SJSA1 (cell line): ENCODE measurements around the gene RASGRP4. TPM values are rescaled to one million over a fixed set of nuclear protein-coding genes. Genes with fewer than 3 reads are reported as not detected.
"Not testable (repeated sequence)": the region's sequence is repeated elsewhere in the genome, so short reads cannot be mapped to it uniquely, and the experiment has no call there.

Experiments used
- DNase-seq, 2 experiments: peaks; one replicate each; pipeline ENCODE4 v3.0.0-alpha.2; 2015 to 2020; ENCODE audit warnings: low spot score in 2 of 2, low read depth in 1 of 2
- H3K27ac ChIP-seq: fragments of 250-450 bp; sonication (Bioruptor Pico); 2 replicates; pipeline ENCODE4 v1.5.1; 2020; ENCODE audit warnings: mild to moderate bottlenecking, moderate library complexity
- H3K27me3 ChIP-seq: fragments of 250-450 bp; sonication (Bioruptor Pico); replicated peaks from 2 replicates; pipeline ENCODE4 v1.5.1; 2020; ENCODE audit warnings: mild to moderate bottlenecking, moderate library complexity
- H3K36me3 ChIP-seq: fragments of 250-450 bp; sonication (Bioruptor Pico); 2 replicates; pipeline ENCODE4 v1.5.1; 2020; ENCODE audit warnings: mild to moderate bottlenecking
- H3K4me1 ChIP-seq: fragments of 250-450 bp; sonication (Bioruptor Pico); replicated peaks from 2 replicates; pipeline ENCODE4 v1.6.1; 2021; ENCODE audit warnings: mild to moderate bottlenecking
- H3K4me3 ChIP-seq: fragments of 250-450 bp; sonication (Bioruptor Pico); 2 replicates; pipeline ENCODE4 v1.5.1; 2020; ENCODE audit warnings: mild to moderate bottlenecking
- H3K9me3 ChIP-seq: fragments of 250-450 bp; sonication (Bioruptor Pico); replicated peaks from 2 replicates; pipeline ENCODE4 v1.5.1; 2020; ENCODE audit warnings: mild to moderate bottlenecking
- total RNA-seq: library from RNA; depleted of rRNA; stranded (reverse); fragments of >200 nt; shearing (Covaris generic); gene quantifications from 2 replicates; pipeline ENCODE4 v1.2.3, GENCODE V29; 2014

The RASGRP4 gene
- total RNA-seq, 1 experiment from 2014 or later: not detected

- DNase-seq: no peak
- no peaks in the 10 kb centered on the region for H3K4me1 ChIP-seq
Observed at GRCh38 chr19:38421856-38422255, 4.2 kb downstream of the RASGRP4 start.

GRCh38 chr19:38420935-38421334, 5.1 kb downstream of the RASGRP4 start:
- Histone ChIP-seq H3K9me3 (no peaks in the 10 kb centered on the region), H3K4me3 (no peak overlapping the region), H3K27me3 (peaks cover 28% of the 10 kb centered on the region; the same call in 1 of the 2 replicates), H3K27ac (no peak overlapping the region), H3K4me1 (no peaks in the 10 kb centered on the region), H3K36me3 (no peaks in the 10 kb centered on the region)
- no peak for DNase-seq

More at GRCh38 chr19:38421856-38422255, 4.2 kb downstream of the RASGRP4 start:
- Histone ChIP-seq H3K27me3 (peaks cover 28% of the 10 kb centered on the region; the same call in 1 of the 2 replicates), H3K4me3 (no peak overlapping the region), H3K27ac (no peak overlapping the region), H3K9me3 (no peaks in the 10 kb centered on the region), H3K36me3 (no peaks in the 10 kb centered on the region)

DNA sequence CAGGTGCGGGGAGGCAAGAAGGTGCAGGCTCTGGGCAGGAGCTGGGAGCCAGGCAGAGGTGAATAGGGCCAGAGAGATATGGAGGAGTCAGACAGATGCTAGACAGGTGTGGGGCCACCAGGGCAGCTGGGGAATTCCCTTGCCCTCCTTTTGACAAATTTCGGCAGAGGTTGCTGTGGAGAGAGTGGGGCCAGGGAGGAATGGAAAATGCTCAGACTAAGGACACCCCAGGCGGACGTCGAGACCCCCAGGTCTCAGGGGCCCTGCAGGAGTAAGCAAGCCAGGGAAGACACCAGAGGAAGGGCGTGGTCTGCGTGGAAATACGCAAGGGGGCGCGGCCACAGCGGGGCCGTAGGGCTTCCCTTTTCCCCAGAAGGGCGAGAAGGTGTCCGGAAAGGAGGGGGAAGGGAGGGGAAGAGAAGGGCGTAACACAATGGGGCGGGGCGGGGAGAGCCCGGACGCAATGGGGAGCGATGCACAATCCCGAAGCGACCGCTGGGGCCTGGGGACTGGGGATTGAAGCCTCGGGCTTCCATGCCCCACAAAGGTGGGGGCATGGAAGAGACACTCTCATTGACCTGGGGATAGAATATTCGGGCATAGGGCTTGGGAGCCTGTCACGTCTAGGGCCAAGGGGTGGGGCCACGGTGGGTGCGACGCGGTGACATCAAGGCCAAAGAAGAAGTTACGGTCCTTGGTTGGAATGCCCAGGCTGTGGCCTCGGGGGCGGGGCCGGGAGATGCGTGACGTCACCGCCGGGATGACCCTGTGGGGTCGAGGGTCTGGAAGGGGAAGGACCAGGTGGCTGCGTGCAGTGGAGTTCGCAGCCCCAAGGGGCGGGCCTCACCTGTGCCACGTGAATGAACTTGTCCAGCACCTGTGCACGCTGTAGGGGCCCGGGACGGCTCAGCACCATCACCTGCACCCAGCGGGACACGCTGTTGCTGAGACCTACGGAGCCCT, 8.2 kb downstream of the RASGRP4 start:
- no peak overlapping the region for H3K4me3 ChIP-seq
- no peaks in the 10 kb centered on the region for H3K36me3 ChIP-seq
- no peaks in the 10 kb centered on the region for H3K9me3 ChIP-seq
- H3K27me3 ChIP-seq: peaks cover 18% of the 10 kb centered on the region; the same call in 1 of the 2 replicates
- no peak for DNase-seq
- H3K27ac ChIP-seq: no peak overlapping the region
- no peaks in the 10 kb centered on the region for H3K4me1 ChIP-seq

DNA sequence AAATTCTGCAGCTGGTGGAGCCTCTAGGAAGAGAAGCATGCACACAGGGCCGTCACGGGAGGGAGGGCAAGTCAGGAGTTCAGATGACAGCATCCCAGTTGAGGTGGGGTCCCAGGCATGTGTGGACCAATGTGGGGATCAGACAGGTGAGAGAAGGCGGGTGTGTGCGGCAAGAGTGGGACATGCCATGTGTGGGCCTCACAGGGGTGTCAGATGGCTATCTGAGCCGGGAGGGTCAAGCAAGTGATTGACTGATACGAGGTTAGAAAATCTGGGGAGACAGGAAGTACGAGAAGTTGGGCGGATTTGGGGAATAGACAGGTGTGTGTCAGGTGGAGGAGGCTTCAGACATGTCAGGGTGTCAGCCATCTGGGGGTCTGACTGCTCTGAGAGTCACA, 8.9 kb downstream of the RASGRP4 start:
- H3K4me1 ChIP-seq: no peaks in the 10 kb centered on the region
- H3K9me3 ChIP-seq: no peaks in the 10 kb centered on the region
- H3K27me3 ChIP-seq: peaks cover 14% of the 10 kb centered on the region; the same call in 1 of the 2 replicates
- H3K27ac ChIP-seq: no peak overlapping the region
- no peak overlapping the region for H3K4me3 ChIP-seq
- no peaks in the 10 kb centered on the region for H3K36me3 ChIP-seq
- DNase-seq: no peak

GRCh38 chr19:38413416-38413815, 12.6 kb downstream of the RASGRP4 start:
- Histone ChIP-seq H3K4me1 (no peaks in the 10 kb centered on the region), H3K36me3 (no peaks in the 10 kb centered on the region), H3K27ac (no peak overlapping the region), H3K9me3 (no peaks in the 10 kb centered on the region), H3K4me3 (no peak overlapping the region), H3K27me3 (peaks cover 14% of the 10 kb centered on the region; the same call in 1 of the 2 replicates)
- no peak for DNase-seq

GRCh38 chr19:38412961-38413360, 13.1 kb downstream of the RASGRP4 start:
- H3K36me3 ChIP-seq: no peaks in the 10 kb centered on the region
- H3K27me3 ChIP-seq: peaks cover 10% of the 10 kb centered on the region; the same call in 1 of the 2 replicates
- H3K4me3 ChIP-seq: no peak overlapping the region
- H3K4me1 ChIP-seq: no peaks in the 10 kb centered on the region
- no peaks in the 10 kb centered on the region for H3K9me3 ChIP-seq
- no peak for DNase-seq
- H3K27ac ChIP-seq: no peak overlapping the region

DNA sequence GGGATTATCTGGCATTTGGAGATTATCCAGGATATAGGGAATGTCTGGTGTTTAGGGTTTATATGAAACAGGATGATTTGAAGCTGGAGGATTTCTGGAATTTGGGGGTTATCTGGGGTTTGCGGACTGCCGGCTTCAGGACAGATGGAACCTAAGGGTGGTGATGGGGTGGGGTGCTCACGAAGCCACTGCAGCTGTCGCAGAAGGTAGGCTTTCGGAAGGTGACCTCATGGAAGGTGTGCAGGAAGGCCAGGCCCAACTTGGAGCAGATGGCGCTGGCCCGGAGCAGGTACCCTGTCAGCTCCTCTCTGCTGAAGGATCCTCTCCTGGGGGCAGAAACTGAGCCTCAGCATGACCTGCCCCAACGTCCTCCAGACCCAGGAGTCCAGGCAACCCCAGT, 13.5 kb downstream of the RASGRP4 start:
- Histone ChIP-seq H3K4me1 (no peaks in the 10 kb centered on the region), H3K4me3 (no peak overlapping the region), H3K36me3 (no peaks in the 10 kb centered on the region), H3K27ac (no peak overlapping the region), H3K27me3 (peaks cover 5% of the 10 kb centered on the region; the same call in 1 of the 2 replicates), H3K9me3 (no peaks in the 10 kb centered on the region)
- no peak for DNase-seq

DNA sequence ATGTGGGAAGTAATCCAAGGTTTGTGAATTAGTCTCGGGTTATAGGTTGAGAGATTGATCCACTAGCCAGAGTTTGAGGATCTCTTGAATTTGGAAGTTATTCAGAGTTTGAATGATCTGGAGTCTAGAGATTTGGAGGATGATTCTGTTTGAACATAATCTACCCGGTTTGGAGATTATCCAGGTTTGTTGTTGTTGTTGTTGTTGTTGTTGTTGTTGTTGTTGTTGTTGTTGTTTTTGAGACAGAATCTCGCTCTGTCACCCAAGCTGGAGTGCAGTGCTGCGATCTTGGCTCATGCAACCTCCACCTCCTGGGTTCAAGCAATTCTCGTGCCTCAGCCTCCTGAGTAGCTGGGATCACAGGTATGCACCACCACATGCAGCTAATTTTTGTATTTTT, 14.1 kb downstream of the RASGRP4 start:
- not testable (repeated sequence) for H3K27me3 ChIP-seq, H3K4me3 ChIP-seq, DNase-seq, H3K9me3 ChIP-seq, H3K36me3 ChIP-seq, H3K27ac ChIP-seq, H3K4me1 ChIP-seq

DNA sequence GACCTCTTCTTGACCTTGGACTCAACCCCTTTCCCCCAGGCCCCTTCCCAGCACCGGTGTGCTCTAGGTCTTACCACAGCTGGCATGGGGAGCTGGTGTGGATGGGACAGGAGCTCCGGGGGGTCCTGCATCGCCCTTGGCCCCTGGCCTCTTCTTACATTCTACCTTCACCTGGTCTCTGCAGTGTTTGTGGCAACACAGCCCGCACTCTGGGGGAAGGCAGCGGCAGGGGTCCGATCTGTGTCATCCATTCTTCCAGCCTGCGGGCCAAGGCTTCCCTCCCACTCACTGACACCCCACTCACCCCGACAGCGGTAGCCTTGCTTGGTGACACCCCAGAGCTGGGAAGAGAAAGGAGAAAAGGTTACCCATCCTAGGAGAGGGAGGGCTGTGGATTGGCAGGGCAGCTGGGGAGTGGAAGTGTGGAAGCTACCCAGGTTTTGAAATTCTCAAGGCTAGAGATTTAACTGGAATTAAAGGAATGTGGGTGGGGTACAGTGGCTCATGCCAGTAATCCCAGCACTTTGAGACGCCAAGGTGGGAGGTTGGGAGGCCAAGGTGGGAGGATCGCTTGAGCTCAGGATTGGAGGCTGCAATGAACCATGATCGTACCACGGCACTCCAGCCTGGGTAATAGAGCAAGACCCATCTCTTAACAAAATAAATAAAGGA, 14.8 kb downstream of the RASGRP4 start:
- Histone ChIP-seq H3K36me3 (no peaks in the 10 kb centered on the region), H3K4me1 (no peaks in the 10 kb centered on the region), H3K4me3 (no peak overlapping the region), H3K27me3 (0 out of 2 replicates have a peak, but pooled peaks cover 3% of the 10 kb centered on the region), H3K27ac (no peak overlapping the region), H3K9me3 (no peaks in the 10 kb centered on the region)
- DNase-seq: no peak

DNA sequence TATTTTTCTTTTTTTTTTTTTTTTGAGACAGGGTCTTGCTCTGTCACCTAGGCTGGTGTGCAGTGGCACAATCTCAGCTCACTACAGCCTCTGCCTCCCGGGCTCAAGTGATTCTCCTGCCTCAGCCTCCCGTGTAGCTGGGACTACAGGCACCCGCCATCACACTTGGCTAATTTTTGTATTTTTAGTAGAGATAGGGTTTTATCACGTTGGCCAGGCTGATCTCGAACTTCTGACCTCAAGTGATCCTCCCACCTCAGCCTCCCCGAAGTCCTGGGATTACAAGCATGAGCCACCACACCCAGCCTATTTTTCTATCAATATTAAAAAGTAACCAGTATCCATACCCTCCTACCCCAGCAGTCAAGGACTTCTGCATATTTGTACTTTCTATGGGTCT, 15.6 kb downstream of the RASGRP4 start:
- not testable (repeated sequence) for H3K4me3 ChIP-seq, H3K27me3 ChIP-seq, H3K9me3 ChIP-seq, DNase-seq, H3K4me1 ChIP-seq, H3K27ac ChIP-seq, H3K36me3 ChIP-seq

- H3K36me3 ChIP-seq: 0 out of 2 replicates have a peak, but pooled peaks cover 2% of the 10 kb centered on the region
- no peaks in the 10 kb centered on the region for H3K4me1 ChIP-seq
- no peaks in the 10 kb centered on the region for H3K9me3 ChIP-seq
- no peak overlapping the region for H3K4me3 ChIP-seq
- no peak for DNase-seq
- no peak overlapping the region for H3K27ac ChIP-seq
- 0 out of 2 replicates have a peak, but pooled peaks cover 3% of the 10 kb centered on the region for H3K27me3 ChIP-seq
Observed at GRCh38 chr19:38409631-38410133, 16.3 kb downstream of the RASGRP4 start.

DNA sequence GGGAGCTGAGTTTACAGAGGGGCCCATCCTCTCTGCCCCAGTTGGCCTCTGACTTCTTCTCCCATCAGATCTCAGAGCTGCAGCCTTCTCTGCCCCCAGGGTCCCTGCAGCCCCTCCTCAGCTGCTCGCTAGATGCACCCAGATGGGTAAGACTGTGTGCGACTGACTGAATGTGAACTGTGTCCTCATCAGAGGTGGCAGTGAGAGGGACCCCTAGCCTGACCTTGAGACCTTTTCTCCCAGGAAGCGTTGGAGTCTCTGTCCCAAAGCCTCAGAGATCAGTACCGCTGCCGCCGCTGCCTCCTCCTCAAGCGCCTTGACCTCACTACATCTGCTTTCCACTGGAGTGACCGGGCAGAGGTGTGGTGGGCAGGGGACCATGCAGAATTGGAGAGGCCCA, 20.7 kb downstream of the RASGRP4 start:
- Histone ChIP-seq H3K4me3 (no peak overlapping the region), H3K9me3 (no peaks in the 10 kb centered on the region), H3K36me3 (peaks cover 6% of the 10 kb centered on the region; the same call in 1 of the 2 replicates), H3K4me1 (0 out of 2 replicates have a peak, but pooled peaks cover 3% of the 10 kb centered on the region), H3K27me3 (no peaks in the 10 kb centered on the region), H3K27ac (no peak overlapping the region)
- DNase-seq: no peak

DNA sequence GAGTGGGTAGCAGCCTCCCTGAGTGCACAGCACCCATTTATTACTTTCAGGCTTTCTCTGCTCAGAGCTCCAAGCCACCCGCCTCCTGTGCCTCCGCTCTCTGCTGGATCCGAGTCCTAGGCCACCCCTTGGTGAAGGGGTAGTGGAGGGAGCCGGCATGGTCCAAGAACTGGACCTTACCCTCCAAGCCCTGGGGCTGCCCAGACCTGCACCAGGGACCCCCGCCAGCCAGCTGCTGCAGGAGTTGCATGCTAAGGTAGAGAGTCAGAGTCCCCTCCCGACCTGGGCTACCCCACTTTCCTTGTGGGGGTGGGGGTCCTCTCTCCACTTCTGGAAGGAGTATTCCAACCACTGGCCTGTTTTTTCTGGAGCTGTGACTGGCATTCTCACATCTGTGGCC, 21.2 kb downstream of the RASGRP4 start:
- peaks cover 6% of the 10 kb centered on the region; the same call in 1 of the 2 replicates for H3K36me3 ChIP-seq
- H3K9me3 ChIP-seq: no peaks in the 10 kb centered on the region
- no peak for DNase-seq
- H3K27ac ChIP-seq: no peak overlapping the region
- 0 out of 2 replicates have a peak, but pooled peaks cover 3% of the 10 kb centered on the region for H3K4me1 ChIP-seq
- H3K27me3 ChIP-seq: no peaks in the 10 kb centered on the region
- no peak overlapping the region for H3K4me3 ChIP-seq
